ENCODE data around the gene EPS8. TPM values are rescaled to one million over a fixed set of nuclear protein-coding genes. Genes with fewer than 3 reads are reported as not detected.

EPS8 gene
- total RNA-seq, 1 experiment from 2014 or later = 232 TPM

- intact Hi-C loops (cut with micrococcal nuclease; ENCODE audit: unreplicated experiment) = loop anchor here (2.0 kb wide), 2 partner anchors 33 to 201 kb away; no protein-coding TSS in a partner anchor
- POLR2A ChIA-PET (ENCODE audit: unreplicated experiment) = interaction anchor here (0.6 kb wide), 2 partner anchors 67 to 172 kb away, joined by 3 to 4 read pairs; no protein-coding TSS in a partner anchor
- Histone ChIP-seq H3K79me2 (ENCODE audit: low read depth) (no peaks in the 10 kb centered on the region), H3K4me2 (peak overlapping the region; percentile 33), H3K27me3 (ENCODE audit: insufficient read depth, low read depth) (no peaks in the 10 kb centered on the region), H3F3A (ENCODE audit: insufficient read depth, low read depth) (peaks cover 36% of the 10 kb centered on the region), H3K27ac (peak overlapping the region; percentile 44), H3K4me3 (no peak overlapping the region), H3K4me1 (replicated peaks; ENCODE audit: insufficient read depth) (peaks cover 61% of the 10 kb centered on the region), H2AFZ (no peak overlapping the region), H3K9me2 (ENCODE audit: insufficient read depth) (no peaks in the 10 kb centered on the region), H4K20me1 (ENCODE audit: insufficient read depth) (no peaks in the 10 kb centered on the region), H3K36me3 (ENCODE audit: low read depth) (no peaks in the 10 kb centered on the region), H3K9me3 (ENCODE audit: insufficient read depth, low read depth) (no peaks in the 10 kb centered on the region)
- TF ChIP-seq EZH2 (IDR thresholded peaks at IDR 0.05; ENCODE audit: low read depth) (no peak), CTCF (conservative IDR thresholded peaks at IDR 0.05) (no peak)
- DNase-seq = peak; percentile 77 to 93
- CTCF ChIA-PET = interaction anchor here (0.7 to 0.9 kb wide), 2 partner anchors 41 to 52 kb away, joined by 4 to 7 read pairs; no protein-coding TSS in a partner anchor
- BruUV-seq (replicated peaks) = no TSS peak
These were observed 12.9 kb upstream of the EPS8 start for GRCh38 chr12:15801770-15802744.

- H3K9me3 ChIP-seq (ENCODE audit: insufficient read depth, low read depth) = 0 out of 2 replicates have a peak, but pooled peaks cover under 1% of the 10 kb centered on the region
These were observed 11.1 kb upstream of the EPS8 start for GRCh38 chr12:15800278-15800677.

More at GRCh38 chr12:15800278-15800677, 11.1 kb upstream of the EPS8 start:
- POLR2A ChIA-PET (ENCODE audit: unreplicated experiment) = no interaction called here
- TF ChIP-seq CTCF (conservative IDR thresholded peaks at IDR 0.05) = no peak
- TF ChIP-seq EZH2 (IDR thresholded peaks at IDR 0.05; ENCODE audit: low read depth) = no peak
- H3K36me3 ChIP-seq (ENCODE audit: low read depth) = no peaks in the 10 kb centered on the region
- no peaks in the 10 kb centered on the region for H3K9me2 ChIP-seq (ENCODE audit: insufficient read depth)
- peak overlapping the region; percentile 3; the same call in 1 of the 2 replicates for H3K4me2 ChIP-seq
- no peaks in the 10 kb centered on the region for H3K27me3 ChIP-seq (ENCODE audit: insufficient read depth, low read depth)
- no peaks in the 10 kb centered on the region for H3K79me2 ChIP-seq (ENCODE audit: low read depth)
- BruUV-seq (replicated peaks) = no TSS peak
- no peak overlapping the region for H2AFZ ChIP-seq
- CTCF ChIA-PET = no interaction called here
- intact Hi-C loops (cut with micrococcal nuclease; ENCODE audit: unreplicated experiment) = loop anchor here (1.0 to 2.0 kb wide), 5 partner anchors 11 to 199 kb away; partner anchors contain the start of gene EPS8
- DNase-seq = peak in 1 of 2 experiments; percentile 90
- H3K4me1 ChIP-seq (replicated peaks; ENCODE audit: insufficient read depth) = peaks cover 77% of the 10 kb centered on the region
- H4K20me1 ChIP-seq (ENCODE audit: insufficient read depth) = no peaks in the 10 kb centered on the region
- peak overlapping the region; percentile 39 for H3K27ac ChIP-seq
- no peak overlapping the region for H3K4me3 ChIP-seq
- peaks cover 40% of the 10 kb centered on the region for H3F3A ChIP-seq (ENCODE audit: insufficient read depth, low read depth)

All from PC-9 (cell line).